NCI-H748 (cell line): Measurements from ENCODE around the gene TPM4.
"Not testable (repeated sequence)": the region's sequence is repeated elsewhere in the genome, so short reads cannot be mapped to it uniquely, and the experiment has no call there.

Experiments used
- DNase-seq: peaks from one replicate; lab custom pipeline; 2025; ENCODE audit not compliant: unreplicated experiment; lab: John Stamatoyannopoulos, UW

TPM4 gene

DNA sequence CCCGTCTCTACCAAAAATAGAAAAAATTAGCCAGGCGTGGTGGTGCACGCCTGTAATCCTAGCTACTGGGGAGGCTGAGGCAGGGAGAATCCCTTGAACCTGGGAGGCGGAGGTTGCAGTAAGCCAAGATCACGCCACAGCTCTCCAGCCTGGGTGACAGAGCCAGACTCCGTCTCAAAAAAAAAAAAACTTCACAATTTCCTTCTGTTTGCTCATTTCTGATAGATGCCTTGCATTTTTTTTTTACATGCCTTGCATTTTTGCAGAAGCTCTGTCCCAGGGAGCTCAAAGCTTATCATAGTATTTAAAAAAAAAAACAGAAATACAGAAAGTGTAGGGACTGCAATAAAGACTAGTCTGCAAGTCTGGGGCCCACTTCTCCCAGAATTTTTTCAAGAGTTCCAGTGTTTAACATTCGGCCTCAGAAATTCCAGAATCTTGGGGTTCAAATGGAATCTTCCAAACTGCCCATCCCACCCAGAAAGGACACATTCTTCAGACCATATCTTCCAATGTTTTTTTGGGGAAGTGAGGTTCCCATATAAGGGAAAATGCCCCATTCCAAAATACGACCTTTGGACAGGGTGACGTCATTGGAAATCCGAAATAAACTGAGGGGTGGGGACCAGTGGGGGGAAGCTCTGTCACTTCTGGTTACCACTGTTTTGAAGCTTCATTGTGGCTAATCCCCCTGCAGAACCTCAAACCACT, 18.2 kb downstream of the TPM4 start:
- DNase-seq: no peak

DNA sequence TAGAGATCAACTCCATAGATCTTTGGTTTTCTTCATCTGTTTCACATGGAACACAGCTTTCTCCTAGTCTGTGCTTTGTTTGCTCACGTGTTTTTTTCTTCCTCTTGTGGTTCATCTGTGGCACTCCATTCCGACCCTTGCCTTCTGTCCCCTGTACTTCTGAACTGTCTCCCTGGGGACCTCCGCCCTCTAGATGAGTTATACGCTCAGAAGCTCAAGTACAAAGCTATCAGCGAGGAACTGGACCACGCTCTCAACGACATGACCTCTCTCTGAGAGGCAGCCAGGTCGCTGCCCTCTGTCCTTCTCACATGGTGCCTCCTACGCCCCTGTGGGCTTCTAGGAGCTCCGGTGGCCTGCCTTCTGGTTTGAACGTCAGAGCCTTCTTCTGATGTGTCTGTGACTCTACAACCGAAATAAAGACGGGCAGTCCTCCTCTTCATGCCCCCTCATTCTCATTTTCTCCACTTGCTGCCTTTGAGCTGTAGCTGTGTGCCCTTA, 18.8 kb downstream of the TPM4 start:
- DNase-seq: no peak

- DNase-seq: no peak
Measured at GRCh38 chr19:16096280-16096855, 20.1 kb downstream of the TPM4 start.

DNA sequence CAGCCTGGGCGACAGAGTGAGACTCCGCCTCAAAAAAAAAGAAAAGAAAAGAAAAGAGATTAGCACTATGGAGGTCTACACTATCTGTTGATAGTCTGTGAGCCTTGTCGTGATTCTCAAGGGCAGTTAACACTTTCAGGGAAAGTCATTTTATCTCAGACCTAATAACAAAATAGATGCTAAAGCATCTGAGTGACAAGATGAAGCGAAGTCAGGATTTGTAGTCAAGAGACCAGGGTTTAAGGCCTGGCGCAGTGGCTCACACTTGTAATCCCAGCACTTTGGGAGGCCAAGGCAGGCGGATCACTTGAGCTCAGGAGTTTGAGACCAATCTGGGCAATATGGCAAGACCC, 22.1 kb downstream of the TPM4 start:
- DNase-seq: no peak

DNA sequence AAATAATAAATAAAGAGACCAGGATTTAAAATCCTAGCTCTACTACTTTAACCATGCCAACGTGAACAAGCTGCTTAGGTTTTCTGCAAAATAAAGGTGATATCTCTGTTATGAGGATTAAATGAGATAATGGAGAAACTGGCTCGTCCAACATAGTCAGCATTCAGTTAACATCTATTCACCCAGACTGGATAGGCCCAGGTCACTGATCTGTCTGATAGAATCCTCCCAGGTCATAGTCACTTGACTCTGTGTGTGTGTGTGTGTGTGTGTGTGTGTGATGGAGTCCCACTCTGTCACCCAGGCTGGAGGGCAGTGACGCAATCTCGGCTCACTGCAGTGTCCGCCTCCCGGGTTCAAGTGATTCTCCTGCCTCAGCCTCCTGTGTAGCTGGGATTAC, 22.5 kb downstream of the TPM4 start:
- no peak for DNase-seq

GRCh38 chr19:16099314-16099965, 23.1 kb downstream of the TPM4 start:
- not testable (repeated sequence) for DNase-seq

DNA sequence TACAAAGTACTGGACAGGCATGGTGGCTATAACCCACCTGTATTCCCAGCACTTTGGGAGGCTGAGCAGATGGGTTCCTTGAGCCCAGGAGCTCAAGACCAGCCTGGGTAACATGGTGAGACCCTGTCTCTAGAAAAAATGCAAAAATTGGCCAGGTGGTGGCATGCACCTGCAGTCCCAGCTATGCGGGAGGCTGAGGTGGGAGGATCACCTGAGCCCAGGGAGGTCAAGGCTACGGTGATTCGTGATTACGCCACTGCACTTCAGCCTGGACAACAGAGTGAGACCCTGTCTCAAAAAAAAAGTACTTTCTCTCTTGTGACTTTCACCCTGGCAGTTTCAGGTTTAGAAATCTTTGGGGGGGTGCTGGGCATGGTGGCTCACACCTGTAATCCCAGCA, 24.2 kb downstream of the TPM4 start:
- no peak for DNase-seq

- DNase-seq: no peak
Measured at GRCh38 chr19:16104722-16105121, 28.4 kb downstream of the TPM4 start.

DNA sequence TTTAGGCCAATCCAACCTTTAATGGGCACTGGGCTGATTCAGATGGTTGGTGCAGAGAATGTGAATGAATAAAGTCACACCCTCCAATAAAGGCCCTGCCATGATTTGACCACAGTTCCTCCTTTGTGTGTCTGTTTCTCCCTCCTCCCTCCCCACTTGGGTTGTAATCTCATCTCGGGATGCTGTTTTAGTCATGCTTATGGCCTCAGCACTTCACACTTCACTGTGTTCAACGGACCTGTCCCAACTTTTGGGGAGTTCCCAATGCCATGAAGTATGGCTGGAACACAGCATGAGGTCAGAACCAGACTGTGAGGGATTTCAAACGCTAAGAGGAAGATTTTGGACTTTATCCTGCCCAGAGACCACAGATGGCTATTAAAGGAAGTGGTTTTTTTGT, 29.8 kb downstream of the TPM4 start:
- DNase-seq: no peak

DNA sequence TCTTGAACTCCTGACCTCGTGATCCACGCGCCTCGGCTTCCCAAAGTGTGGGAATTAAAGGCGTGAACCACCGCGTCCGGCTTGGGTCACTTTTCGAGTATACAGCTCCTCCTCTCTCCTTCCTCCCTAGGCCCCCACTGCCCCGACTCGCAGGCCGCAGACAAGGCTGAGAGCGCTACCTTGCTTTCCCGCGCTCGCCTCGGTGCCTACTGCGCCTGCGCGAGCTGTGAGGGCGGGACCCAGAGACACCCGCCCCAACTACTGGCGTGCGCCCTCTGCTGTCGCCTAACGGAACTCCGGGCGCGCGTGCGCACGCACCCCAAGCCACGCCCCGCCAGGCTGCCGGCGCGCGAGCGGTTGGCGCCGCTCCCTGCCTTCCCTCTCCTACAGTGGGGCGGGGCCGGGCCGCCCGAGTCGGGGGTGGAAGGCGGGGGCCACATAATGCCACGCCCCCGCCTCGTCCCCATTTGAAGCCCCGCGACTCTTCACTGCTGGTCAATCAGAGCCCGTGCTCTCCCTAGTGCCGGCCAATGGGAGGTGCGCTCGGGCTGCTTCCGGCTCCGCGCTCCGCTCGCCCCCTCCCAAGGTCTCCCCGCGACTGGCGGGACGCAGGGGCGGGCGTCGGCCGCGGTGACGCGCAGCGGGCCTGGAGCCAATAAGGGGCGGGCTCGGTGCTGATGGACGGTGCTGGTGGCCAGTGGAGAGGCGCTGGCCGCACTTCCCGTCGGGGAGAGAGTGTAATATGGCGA, 35.0 kb downstream of the TPM4 start, which contains the start of gene RAB8A:
TSS of gene RAB8A (plus strand) at position 730 of the 749 bp plus-strand sequence. CDS start at position 743, 13 bp downstream.
- peak; percentile 96 for DNase-seq

- DNase-seq: no peak
Measured at GRCh38 chr19:16111909-16112752, 35.8 kb downstream of the TPM4 start.

DNA sequence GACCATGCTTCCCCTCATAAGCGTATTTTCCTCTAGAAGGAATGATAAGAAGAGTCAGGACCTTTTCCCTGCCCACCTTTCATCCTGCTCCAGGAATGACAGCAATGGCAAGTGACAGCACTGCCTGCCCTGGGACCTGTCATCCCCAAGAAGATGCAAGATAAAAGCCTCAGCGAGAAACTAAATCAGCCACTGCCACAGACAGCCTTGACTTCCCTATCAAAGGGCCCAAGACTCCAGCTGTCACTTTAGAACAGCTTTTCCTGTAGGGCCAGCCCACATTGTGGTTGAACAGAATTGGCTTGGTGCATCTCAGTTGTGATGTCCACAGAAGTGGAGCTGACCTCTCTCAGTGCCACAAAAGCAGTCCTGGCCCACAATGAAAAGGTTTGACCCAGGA, 36.5 kb downstream of the TPM4 start:
- DNase-seq: no peak

DNA sequence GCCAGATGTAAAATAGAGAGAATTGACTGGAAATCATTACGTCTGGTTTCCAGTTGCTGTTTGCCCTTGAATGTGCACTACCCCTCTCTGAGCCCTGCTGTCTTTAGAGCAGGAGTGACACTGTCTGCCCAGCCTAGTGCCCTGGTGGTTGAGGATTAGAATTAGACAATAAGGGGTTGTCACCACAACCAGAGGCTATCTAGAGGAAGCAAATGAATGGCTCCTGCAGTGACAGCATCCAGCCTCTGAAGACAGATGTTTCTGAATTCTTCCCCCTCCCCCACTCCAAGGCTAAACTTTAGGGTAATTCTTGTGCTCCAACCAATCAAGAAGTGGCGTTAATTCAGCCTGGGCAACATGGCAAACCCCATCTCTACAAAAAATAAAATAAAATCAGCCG, 37.4 kb downstream of the TPM4 start:
- DNase-seq: no peak

DNA sequence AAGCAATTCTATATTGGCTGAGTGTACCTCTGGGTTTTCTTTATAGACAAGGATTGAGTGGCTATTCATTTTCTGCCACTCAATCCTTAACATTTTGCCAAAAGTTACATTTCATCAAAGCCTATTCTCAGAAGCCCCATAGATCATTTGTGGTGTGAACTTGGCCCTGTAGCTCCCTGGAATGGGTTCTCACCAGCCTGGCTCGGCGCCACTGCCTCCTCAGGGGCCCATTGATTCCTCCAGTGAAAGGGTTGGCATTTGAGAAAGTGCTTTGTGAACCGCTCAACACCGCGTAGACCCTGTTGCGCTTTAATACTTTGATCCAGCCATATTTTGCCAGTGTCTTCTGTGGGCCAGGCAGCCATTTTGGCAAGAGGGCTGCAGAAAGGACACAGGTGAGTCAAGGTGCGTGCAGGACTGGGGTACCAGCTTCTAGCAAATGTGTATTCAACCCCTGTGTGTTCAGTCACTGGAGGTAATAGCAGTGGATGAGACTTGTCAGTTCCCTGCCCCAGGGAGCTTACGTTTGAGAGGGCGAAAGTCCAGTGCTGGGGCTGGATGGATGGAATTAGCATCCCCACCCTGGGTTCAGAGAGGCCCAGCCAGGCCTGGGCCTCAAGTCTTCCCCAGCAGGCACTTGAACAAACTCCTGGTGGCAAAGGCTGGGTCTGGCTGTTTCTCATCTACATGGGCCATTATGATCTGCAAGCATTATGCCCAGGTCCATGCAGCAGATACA, 39.2 kb downstream of the TPM4 start:
- DNase-seq: no peak

DNA sequence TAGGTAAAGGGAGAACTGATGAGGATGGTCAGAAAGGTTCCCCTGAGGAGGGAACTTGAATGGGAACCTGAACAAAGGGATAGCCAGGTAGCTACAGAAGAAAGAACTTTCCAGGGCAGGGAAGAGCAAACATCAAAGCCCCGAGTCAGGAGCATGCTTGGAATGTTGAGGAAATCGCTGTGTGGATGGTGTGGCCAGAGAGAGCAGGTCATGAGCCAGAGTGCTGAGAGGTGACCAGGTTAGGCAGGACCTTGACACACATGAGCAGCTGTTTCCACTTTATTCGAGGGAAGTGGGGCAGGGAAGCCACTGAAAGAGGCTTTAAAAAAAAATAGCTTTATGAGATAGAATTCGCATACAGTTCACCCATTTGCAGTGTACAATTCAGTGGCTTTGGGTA, 39.8 kb downstream of the TPM4 start:
- DNase-seq: no peak

- no peak for DNase-seq
Measured at GRCh38 chr19:16117594-16118033, 41.3 kb downstream of the TPM4 start.

DNA sequence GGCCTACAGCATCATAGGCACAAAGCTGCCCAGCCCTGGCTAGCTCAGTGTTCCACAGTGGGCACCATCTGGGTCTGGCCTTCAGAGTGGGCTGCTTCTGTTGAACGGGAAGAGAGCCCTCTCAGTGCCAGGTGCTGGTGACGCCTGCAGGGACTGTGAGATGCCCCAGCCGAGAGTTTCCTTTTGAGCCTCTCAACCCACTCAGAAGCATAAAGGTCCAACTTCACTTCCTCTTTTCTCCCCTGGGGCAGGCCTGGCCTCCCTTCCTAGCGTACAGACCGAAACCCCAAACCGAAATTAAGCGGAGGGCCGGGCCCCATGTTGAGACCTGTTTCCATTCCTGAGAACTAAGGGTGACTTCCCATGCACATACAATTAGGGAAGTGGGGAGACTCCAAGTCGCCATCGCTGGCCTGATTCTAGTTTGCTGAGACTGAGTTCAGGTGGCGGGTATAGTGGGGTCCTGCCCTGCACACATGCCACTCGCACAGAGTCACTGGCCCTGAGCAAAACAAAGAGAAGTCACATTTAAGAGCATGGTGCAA, 42.3 kb downstream of the TPM4 start:
- no peak for DNase-seq

- DNase-seq: not testable (repeated sequence)
Measured at GRCh38 chr19:16119075-16119857, 43.0 kb downstream of the TPM4 start.

DNA sequence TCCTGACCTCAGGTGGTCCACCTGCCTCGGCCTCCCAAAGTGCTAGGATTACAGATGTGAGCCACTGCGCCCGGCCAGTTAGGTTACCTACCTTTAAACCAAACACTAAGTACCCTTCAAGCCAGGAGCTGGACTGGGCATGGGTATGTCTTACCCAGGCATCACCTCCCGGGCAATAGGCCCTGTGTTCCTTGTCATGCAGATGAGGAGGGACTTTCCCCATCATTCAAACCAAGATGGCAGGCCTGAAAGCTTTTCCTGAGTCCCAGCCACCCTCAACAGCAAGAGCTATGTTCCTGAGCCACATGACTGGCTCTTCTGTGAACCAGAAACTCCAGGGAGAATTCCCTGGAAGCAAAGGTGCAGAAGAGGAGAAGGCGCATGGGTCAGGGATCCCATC, 44.8 kb downstream of the TPM4 start:
- no peak for DNase-seq
